ENCODE data around the gene GABPB1.
A peak's percentile ranks its signal among the peaks of the same experiment; 100 is the strongest.

GABPB1 gene

DNA sequence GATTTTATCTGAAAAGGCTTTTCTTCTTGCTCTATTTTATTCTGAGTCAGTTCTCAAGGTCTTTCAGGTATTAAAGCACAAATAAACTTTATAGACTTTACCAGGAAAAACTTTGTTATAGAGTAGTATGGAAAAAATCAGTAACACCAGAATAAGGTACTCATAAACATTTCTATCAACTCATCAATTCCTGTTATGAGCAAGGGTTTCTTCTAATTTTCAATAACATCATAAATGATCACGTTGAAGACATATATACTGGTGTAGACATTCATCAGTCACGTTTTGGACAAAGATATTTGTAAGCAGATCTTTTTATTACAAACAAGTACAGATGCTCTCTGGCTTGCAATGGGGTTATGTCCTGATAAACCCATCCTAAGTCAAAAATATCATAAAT, 79.9 kb downstream of the GABPB1 start:
- no peak for DNase-seq

DNA sequence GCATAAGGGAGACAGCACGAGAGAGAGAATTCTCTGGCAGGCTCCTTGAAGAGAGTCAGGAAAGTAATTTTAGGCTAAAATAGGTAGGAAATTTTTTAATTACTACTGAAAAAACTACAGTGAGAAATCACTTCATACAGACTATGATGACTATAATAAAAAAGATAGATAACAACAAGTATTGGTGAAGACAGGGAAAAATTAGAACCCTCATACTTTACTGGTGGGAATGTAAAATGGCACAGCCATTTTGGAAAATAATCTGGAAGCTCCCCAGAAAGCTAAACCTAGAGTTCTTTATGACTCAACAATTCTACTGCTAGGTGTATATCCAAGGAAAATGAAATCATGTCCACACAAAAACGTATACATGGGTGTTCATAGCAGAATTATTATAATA, 87.4 kb downstream of the GABPB1 start:
- no peak for DNase-seq

DNA sequence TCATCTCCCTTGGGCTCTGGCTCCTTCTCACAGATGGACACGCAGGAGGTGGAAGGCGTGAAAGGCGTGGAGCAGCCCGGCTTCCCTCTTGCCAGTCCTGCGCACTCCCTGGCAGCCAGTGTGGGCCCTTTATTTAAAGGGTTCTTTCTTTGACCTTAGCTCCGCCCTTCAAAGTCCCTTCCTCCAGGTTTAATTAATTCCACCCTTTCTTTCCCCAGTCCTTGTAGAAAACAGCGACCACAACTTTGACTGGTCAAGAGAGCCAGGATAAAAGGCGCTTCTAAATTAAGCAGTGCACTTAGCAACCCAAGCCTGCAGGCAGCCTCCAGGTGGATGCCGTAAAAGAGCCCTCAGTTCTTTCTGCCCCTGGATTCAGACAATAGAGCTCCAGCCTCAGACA, 89.4 kb downstream of the GABPB1 start, which contains the start of gene HDC:
HDC (minus strand) TSS at position 107 of the 400 bp plus-strand sequence; CDS start at position 4, 103 bp downstream.
- no peak for DNase-seq

DNA sequence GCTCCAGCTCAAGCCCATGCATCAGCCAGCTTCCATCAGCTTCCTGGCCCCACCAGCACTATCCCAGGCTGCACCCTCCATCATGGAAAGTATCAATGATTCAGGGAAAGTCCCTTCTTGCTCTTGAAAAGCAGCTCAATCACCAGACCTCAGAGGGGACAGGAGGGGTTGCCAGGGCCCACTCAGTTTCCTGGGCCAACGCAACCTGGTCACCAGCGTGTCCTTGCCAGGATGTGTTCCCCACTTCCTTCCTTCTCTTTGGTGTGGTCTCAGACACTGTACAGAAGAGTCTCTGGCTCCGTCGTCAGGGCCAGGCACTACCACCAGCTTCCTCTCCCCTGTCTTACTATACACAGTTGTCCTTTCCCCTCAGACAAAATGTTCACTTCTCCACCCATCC, 92.5 kb downstream of the GABPB1 start:
- peak; percentile 50 to 52 for DNase-seq

DNA sequence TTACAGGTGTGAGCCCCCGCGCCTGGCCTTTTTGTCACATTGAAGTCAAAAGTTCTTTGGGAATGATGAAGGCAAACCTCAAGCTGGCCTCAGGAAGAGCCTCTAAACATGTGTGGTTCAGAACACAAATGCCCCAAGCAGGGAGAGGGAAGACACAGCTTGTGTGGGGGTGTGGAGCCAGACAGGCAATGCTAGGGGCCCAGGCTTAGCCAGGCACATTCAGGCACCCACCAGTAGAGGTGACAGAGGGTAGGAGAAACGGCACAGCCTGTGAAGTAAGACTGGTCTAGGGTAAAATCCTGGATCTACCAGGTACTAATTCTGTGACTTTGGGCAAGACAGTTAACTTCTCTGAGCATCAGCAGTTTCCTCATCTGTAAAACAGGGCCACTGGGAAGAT, 93.0 kb downstream of the GABPB1 start:
- peak in 1 of 2 donors; percentile 8 for DNase-seq

DNA sequence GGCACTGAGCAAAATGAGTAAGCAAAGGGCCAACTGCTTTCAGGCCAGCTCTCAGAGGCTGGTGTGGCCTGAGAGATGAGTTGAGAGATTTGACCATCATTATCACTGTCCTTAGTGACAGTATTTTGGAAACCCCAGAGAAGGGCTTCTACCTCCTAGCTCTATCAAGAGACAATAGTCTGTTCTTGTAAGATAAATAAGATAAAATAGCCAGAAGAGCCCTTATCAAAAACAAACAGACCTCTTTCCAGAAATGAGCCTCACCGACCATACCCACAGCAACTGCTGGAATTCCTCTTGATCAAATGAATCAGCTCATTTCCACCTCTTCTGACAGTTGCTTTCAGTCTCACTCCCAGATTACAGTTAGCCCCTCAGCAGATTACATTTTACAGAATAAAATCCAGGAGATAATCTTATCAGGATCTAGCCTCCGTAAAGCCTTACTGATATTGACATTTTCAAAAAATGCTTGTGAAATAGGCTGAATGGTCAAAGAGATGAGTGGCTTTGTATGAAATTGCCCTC, 94.0 kb downstream of the GABPB1 start:
- no peak for DNase-seq

DNA sequence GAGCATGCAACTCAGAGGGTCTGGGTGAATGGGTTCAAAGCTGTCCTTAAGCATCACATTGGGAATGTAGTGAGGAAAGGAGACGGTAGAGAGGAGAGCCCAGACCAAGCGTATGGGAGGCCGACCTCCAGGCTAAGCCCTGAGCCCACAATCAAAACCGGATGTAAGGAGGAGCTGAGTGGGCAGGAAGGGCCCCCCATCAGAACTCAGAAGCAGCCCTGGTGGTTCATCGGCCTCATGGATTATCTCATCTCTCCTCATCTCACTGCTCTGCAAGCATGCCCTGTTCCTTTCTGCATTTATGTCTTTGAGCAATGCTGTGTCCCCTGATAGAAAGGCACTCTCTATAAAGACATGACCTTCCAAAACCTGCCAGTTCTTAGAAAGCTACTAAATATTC, 95.7 kb downstream of the GABPB1 start:
- no peak for DNase-seq

DNA sequence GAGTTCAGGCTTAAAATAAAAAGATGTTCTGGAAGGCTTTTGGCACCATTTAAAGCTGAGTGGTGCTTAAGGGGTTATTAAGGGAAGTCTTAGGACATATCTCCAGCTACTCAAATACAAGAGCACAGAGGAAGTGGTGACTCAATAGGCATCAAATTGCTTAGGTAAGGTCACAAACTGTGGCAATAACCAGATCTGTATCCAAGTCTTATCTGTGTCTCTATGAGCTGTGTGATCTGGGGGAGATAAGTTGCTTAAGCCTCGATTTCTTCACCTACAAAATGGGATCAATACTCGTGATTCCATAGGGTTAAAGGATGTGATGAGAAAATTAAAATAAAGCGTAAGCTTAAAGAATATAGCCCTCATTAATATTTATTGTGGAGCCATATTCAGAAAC, 97.1 kb downstream of the GABPB1 start:
- DNase-seq: no peak

DNA sequence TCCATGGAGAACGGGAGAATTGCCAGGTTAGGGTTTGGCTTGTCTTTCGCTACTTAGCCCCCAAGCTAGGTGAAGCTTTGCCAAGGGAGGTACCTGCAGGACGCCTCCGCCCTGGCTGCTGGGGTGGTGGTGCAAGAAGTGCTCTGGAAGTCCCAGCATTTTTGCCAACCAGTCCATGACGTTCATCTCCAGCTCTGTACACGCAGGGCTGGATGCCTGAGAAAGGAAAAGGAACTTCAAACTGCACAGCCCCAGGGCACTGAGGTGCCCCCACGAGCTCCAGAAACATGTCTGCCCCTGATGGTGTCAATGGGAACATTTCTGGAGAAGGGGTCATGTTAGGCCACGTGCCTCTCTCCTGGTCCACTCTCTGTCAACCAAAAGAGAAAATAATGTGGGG, 97.7 kb downstream of the GABPB1 start:
- no peak for DNase-seq

DNA sequence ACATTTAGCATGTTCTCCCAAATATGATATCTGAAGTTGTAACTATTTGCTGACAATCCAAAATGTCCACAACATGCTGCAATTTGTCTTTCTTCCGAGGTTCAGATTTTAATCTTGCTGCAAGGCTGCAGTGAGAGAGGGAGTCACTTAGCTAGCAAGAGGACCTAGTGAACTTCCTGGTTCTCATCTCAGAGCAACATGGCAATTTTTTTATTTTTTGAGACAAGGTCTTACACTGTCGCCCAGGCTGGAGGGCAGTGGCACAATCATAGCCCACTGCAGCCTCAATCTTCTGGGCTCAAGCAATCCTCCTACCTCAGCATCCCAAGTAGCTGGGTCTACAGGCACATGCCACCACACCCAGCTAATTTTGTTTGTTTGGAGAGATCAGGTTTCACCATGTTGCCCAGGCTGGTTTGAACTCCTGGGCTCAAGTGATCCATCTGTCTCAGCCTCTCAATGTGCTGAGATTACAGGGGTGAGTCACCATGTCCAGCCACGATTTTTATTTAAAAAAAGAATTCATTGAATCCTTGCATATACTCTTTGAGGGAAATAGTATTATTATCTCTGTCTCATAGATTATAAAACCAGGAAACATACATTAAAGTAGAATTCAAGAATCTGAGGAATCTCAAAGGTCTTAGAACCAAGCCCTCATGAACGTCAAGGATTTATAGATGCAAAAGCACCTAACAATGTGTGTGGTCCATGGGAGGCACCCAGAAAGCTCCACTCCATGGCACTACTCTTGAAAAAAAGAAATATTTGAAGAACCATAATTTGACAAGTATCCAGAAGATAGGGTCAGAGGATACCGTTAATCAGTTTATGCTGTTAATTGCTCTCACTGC, 98.6 kb downstream of the GABPB1 start:
- DNase-seq: no peak

DNA sequence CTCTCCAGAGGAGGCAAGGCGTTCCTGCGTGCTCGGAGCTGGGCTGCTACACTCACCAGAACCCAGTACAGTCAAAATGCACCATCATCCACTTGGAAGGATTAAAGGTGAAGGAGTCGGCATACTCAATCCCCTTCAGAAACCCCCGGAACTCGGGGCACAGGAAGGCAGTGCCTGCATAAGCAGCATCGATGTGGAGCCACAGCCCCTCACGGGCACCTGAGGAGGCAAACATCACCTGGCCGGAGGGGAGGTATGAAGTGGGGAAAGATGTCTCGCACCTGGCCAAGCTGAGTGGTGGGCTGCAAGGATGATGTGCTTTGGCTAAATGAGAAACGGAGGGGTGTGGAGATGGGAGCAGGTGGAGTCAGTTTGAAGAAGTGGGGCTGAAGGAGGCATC, 102.4 kb downstream of the GABPB1 start:
- no peak for DNase-seq

DNA sequence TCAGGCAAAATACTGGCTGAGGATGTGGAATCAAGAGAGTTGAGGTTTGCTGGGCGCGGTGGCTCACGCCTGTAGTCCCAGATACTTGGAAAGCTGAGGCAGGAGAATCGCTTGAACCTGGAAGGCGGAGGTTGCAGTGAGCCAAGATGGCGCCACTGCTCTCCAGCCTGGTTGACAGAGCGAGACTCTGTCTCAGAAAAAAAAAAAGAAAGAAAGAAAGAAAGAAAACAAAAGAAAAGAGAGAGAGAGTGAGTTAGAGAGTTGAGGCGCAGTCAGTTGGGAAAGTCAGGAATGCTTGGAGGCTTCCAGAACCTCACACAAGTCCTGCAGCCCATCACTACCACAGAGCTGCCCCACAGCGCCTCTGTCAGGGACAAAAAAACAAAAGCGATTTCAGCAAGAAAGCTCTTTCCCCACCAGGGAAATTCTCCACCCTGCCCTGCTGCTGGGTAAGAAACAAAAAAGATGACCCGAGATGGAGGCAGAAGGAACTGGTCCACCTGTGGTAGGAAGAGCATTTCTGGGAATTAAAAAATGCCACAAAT, 103.3 kb downstream of the GABPB1 start:
- no peak for DNase-seq

DNA sequence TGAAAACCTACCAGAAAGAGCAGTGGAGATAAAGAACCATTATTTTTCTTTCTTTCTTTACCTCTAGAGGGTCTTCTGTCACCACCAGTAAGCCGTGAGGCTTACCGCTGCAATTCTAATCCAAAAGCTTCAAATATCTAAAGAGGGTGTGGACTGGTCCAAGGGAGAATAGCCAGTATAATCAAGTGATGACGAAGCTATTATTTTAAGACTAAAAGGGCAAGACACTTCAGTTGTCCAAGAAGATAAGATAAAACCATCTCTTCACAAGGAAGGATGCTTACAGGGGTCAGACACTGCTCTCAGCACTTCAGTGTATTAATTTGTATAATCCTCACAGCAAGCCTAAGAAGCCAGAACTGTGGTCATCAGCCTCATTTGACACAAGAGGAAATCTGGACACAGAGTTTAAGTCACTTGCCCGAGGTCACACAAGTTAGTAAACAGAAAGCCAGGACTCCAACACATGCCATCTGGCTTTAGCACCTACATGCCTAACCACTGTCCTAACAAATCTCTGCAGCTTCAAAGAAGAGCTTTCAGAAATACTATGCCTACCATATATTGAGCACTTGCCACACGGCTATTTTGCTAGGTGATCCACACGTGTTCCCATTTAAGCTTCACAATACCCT, 104.1 kb downstream of the GABPB1 start:
- DNase-seq: no peak

DNA sequence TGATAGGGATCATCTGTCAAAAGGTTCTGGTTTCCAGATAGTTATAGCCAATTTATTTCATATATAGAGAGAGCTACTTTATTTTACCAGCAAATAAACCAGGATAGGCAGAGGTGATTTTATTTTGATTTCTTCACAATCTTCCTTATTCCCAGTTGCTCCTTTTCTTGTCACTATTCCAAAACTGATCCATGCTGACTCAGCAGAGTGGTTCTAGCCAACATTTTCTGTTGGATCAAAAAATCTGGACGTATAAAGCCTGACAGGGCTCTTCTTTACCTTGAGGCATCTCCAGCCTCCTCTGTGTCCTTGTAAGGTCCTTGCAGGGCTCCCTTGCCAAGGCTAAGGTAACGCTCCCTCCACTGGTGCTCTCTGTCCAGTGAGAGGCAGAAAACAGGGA, 105.3 kb downstream of the GABPB1 start:
- DNase-seq: no peak

DNA sequence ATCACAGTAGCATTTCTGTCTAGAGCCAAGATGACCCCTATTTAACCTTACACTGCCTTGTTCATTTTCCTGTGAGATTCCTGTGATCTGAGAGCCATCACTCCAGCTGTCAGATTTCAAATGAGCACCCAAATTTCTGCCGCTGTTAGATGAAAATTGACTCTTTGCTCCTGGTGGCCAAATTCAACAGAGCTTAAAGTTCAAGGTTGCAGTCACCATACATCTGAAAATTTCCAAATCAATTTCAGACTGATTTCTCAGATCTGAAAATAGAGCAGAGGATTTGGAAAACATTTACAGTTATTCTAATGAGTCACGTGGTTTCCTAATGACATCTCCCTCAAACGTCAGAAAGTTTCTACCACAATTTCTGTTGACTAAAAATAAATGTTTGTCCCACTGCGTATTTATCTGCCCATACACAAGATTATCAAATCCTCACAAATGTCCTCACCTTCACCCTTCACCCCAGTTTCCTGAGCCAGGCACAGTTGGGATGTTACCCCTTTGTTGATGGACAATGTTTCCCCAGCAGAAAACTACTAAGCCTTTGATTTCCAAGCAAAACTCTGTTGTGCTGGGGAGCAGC, 105.9 kb downstream of the GABPB1 start:
- DNase-seq: no peak

DNA sequence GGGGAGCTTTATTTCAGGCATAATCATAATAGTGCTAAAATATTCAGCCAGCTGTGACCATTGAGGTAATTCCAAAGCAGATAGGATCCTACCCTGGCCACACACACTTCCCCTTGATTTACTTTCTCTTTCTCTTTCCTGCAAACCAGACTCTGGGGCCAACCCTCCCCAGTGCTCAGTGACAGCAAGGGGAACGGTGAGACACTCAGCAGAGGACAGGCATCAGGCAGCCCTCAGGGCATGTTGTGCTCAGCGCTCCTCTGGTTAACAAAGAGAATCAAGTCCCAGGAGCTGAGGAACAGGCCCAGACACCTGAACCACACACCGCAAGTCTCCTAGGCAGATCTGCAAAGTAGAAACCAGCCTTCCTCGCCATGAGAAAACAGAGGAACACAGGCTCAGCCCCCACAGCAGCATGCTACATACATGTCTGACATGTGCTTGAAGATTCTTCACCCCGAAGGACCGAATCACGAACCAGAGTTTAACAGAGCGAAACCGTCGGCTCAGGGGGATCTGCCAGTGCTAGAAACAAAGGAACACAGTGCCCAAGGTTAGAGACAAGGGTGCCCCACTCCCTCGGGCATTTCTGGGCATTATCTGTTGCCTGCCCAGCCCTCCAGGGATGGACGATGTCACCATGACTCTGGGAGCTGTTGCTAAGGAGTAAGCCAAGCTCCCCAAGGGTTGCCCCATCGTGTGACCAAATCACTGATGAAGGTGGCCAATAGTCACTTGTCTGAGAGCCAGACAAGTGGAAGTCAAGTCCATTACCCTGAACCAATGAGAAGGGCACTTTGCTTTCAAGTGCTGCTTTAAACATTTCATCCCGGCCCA, 107.0 kb downstream of the GABPB1 start:
- DNase-seq: peak; percentile 59 to 60

DNA sequence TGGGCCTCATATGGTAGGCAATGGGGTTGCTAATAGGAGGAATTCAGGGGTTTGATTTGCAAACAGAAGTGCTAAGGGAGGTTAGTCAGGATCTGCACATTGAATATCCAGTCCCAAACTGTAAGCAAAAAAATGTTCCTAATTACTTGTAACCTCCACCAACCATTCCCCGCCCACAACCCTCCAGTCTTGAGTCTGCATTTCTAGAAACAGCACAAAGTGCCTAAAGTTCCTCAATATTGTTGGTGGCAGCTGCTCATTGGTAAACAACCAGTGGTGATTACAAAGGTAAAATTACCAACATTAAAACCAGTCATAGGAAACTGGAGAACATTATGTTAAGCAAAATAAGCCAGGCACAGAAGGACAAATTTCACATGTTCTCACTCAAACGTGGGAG, 108.4 kb downstream of the GABPB1 start:
- DNase-seq: no peak

DNA sequence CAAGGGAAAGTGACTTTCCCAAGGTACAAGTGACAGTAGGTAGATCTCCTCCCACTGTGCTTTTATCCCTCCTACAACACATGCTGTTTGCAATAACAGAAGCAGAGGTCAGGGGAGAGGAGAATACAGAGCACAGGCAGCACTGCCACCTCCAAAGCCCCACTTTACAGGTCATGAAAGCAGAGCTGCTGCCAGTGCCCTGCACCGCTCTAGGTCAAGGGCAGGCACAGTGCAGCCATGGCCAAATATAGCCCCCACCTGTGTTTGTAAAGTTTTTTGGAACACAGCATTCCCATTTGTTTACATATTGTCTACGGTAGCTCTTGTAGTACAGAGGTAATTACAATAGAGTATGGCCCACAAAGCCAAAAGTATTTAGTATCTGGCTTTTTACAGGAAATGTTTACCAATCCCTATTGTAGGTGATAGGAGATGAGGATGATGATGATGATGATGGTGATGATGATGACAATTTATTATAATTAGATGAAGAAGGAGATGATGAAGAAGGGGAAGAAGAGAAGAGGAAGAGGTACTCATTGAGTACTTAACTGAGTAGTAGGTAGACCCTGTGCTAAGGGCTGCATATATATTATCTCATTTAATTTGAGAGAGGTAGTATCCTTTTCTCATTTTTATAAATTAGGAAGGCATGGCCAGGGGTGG, 109.9 kb downstream of the GABPB1 start:
- no peak for DNase-seq

DNA sequence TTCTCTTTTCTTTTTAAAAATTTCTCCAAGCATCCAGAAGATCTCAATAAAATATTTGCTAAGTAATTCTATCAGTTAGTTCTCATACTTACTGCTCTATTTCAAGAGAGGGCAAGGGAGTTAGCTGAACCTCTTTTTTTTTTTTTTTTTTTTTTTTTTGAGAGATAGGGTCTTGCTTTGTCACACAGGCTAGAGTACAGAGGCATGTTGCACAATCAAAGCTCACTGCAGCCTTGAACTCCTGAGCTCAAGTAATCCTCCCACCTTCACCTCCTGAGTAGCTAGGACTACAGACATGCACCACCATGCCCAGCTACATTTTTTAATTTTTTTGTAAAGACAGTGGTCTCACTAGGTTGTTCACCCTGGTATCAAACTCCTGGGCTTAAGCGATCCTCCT, 110.8 kb downstream of the GABPB1 start:
- no peak for DNase-seq

DNA sequence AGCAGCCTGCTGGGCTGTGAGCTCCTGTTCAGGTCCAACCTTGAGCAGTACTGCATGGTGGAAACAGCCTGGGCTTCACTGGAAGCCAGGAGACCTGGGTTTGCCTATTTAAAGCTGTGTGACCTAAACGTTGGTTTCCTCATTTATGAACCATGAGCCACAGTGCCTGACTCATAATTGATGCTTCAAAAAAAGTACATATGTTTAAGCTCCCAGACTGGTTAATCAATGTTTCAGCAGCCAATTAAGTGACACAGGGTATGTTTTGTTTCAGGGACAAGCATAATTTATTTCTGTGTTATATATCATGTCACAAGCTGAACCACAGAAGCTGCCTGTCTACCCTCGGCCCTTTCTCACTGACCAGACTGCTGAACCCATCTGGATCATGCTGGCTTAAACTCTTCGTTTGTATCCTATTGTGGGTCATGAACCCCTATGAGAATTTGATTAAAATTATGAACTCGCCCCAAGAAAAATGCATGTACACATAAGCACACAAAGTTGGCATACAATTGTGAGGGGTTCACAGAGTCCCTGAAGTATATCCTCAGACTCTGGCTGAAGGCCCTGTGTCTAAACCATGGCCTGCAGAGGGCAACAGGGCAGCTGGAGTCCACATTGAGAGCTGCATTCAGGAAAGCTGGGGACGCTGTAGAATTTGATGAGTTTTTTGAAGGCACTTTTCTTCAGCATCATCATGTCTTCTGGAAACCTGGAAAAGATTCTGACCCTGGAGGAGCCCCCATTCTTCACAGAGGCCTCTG, 113.1 kb downstream of the GABPB1 start:
- no peak for DNase-seq

DNA sequence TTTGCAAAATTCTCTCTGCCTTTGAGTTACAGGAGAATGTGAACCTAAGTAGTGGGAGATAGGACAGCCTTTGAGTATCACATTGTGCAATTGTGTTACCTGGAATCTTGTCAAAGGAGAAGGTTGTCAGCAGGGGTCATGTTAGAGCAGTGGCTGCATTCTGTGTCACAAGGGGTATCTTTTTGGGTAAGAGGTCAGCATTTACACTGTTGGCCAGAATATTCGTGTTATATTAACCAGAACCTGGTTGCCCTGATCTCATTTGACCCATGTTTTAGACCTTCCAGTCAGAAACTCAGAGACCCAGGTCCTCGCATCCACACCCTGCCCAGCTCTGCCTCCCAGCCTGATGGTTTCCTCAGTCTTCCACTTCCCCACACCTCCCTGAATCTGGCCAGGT, 116.7 kb downstream of the GABPB1 start:
- no peak for DNase-seq
